Mesenchymal stem cell (in vitro differentiated cells and primary cell): ENCODE data around the gene GNAT3.
A peak's percentile ranks its signal among the peaks of the same experiment; 100 is the strongest.

ENCODE experiments used
- DNase-seq: peaks from one replicate; pipeline ENCODE4 v3.0.0-alpha.2; 2013
- H2AFZ ChIP-seq: one replicate; pipeline ENCODE4 v1.6.1; 2013; ENCODE audit warnings: low read depth, mild to moderate bottlenecking, control low read depth, inconsistent platforms, low read length, moderate library complexity
- H2AK5ac ChIP-seq: 2 replicates; pipeline ENCODE4 v1.6.1; 2013; ENCODE audit warnings: low read length, moderate library complexity, mild to moderate bottlenecking, inconsistent platforms; ENCODE audit not compliant: severe bottlenecking
- H2BK120ac ChIP-seq: one replicate; pipeline ENCODE4 v1.6.1; 2013; ENCODE audit warnings: low read depth, mild to moderate bottlenecking, inconsistent platforms, low read length, moderate library complexity
- H2BK12ac ChIP-seq, 2 experiments: one replicate each; pipeline ENCODE4 v1.6.1; 2013; ENCODE audit warnings: inconsistent platforms in 2 of 2, low read length in 2 of 2, mild to moderate bottlenecking in 2 of 2, moderate library complexity in 2 of 2, control low read depth in 1 of 2
- H2BK15ac ChIP-seq: one replicate; pipeline ENCODE4 v1.6.1; 2013; ENCODE audit warnings: mild to moderate bottlenecking, low read depth, inconsistent platforms; ENCODE audit not compliant: poor library complexity, severe bottlenecking
- H2BK5ac ChIP-seq: 2 replicates; pipeline ENCODE4 v1.6.1; 2013; ENCODE audit warnings: low read depth, mild to moderate bottlenecking, low read length, control low read depth, inconsistent platforms; ENCODE audit not compliant: poor library complexity, severe bottlenecking
- H3K14ac ChIP-seq, 2 experiments: one replicate each; pipeline ENCODE4 v1.6.1; 2013; ENCODE audit warnings: inconsistent platforms in 2 of 2, low read length in 2 of 2, control low read depth in 1 of 2, mild to moderate bottlenecking in 1 of 2, moderate library complexity in 1 of 2
- H3K18ac ChIP-seq, 2 experiments: one replicate each; pipeline ENCODE4 v1.6.1; 2013; ENCODE audit warnings: inconsistent platforms in 2 of 2, low read length in 2 of 2, control low read depth in 1 of 2, low read depth in 1 of 2, mild to moderate bottlenecking in 1 of 2
- H3K23ac ChIP-seq, 2 experiments: one replicate each; pipeline ENCODE4 v1.6.1; 2013; ENCODE audit warnings: inconsistent platforms in 2 of 2, low read length in 2 of 2, mild to moderate bottlenecking in 2 of 2, moderate library complexity in 2 of 2, control low read depth in 1 of 2
- H3K27ac ChIP-seq: 2 replicates; pipeline ENCODE4 v1.5.1; 2013; ENCODE audit warnings: mild to moderate bottlenecking, moderate library complexity, low read length, control low read depth, inconsistent platforms; ENCODE audit not compliant: poor library complexity, severe bottlenecking
- H3K27me3 ChIP-seq, 2 experiments: 2 replicates each; pipeline versions ENCODE4 v1.6.1 to v1.7.0; 2013; ENCODE audit warnings: low read length in 2 of 2, mild to moderate bottlenecking in 2 of 2, moderate library complexity in 2 of 2, control low read depth in 1 of 2, inconsistent platforms in 1 of 2; ENCODE audit not compliant: control insufficient read depth in 1 of 2, insufficient read depth in 1 of 2
- H3K36me3 ChIP-seq, 2 experiments: 2 replicates each; pipeline versions ENCODE4 v1.6.1 to v1.7.0; 2013; ENCODE audit warnings: low read length in 2 of 2, control low read depth in 1 of 2, inconsistent platforms in 1 of 2, low read depth in 1 of 2, mild to moderate bottlenecking in 1 of 2; ENCODE audit not compliant: insufficient read depth in 2 of 2, control insufficient read depth in 1 of 2
- H3K4ac ChIP-seq, 2 experiments: one replicate each; pipeline ENCODE4 v1.6.1; 2013; ENCODE audit warnings: inconsistent platforms in 2 of 2, low read length in 2 of 2, mild to moderate bottlenecking in 2 of 2, moderate library complexity in 2 of 2, control low read depth in 1 of 2, low read depth in 1 of 2
- H3K4me1 ChIP-seq: 2 replicates; pipeline ENCODE4 v1.6.1; 2013; ENCODE audit warnings: low read depth, low read length, control low read depth; ENCODE audit not compliant: control insufficient read depth, insufficient read depth
- H3K4me2 ChIP-seq: 2 replicates; pipeline ENCODE4 v1.6.1; 2013; ENCODE audit warnings: low read length, mild to moderate bottlenecking, inconsistent platforms; ENCODE audit not compliant: poor library complexity, severe bottlenecking
- H3K4me3 ChIP-seq, 2 experiments: 2 replicates each; pipeline versions ENCODE4 v1.5.1 to v1.7.0; 2013; ENCODE audit warnings: low read length in 2 of 2, mild to moderate bottlenecking in 2 of 2, control low read depth in 1 of 2, low read depth in 1 of 2; ENCODE audit not compliant: insufficient read depth in 1 of 2
- H3K79me1 ChIP-seq: replicated peaks from 2 replicates; pipeline ENCODE4 v1.6.1; 2013; ENCODE audit warnings: mild to moderate bottlenecking, control low read depth, low read length, inconsistent platforms; ENCODE audit not compliant: poor library complexity, severe bottlenecking
- H3K9ac ChIP-seq: 2 replicates; pipeline ENCODE4 v1.7.0; 2013; ENCODE audit warnings: mild to moderate bottlenecking, low read length, moderate library complexity
- H3K9me3 ChIP-seq: 2 replicates; pipeline ENCODE4 v1.7.0; 2013; ENCODE audit warnings: mild to moderate bottlenecking, low read length; ENCODE audit not compliant: control insufficient read depth
- H4K8ac ChIP-seq: one replicate; pipeline ENCODE4 v1.6.1; 2013; ENCODE audit warnings: inconsistent platforms, mild to moderate bottlenecking, low read length, moderate library complexity
- H4K91ac ChIP-seq: one replicate; pipeline ENCODE4 v1.6.1; 2013; ENCODE audit warnings: mild to moderate bottlenecking, low read length, inconsistent platforms
- WGBS: methylation state at CpG from one replicate; pipeline ENCODE4 v1.1.7; 2013; ENCODE audit warnings: mixed read lengths; 5-methylcytosine and 5-hydroxymethylcytosine counted together

The GNAT3 gene

DNA sequence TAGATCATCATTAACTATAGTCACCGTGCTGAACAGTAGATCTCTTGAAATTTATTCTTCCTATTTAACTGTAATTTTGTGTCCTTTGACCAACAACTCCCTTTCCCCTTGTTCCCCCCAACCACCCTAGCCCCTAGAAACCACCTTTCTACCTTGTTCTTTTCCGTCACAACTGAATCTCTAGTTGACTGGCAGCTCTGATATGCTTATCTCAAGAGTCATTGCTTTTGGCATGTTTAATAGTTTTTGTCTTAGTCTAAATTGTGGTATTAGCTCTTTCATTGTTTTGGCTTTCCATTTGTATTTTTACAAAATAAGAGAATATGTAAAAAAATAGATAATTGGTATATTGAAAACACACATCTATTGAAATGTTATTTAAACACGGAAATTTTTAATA, 1.8 kb downstream of the GNAT3 start:
- DNase-seq, result no peak
- Histone ChIP-seq H3K4me1 (no peaks in the 10 kb centered on the region), H3K27ac (no peak overlapping the region), H3K79me1 (no peaks in the 10 kb centered on the region), H3K9ac (no peak overlapping the region), H3K9me3 (no peaks in the 10 kb centered on the region), H2BK120ac (no peak overlapping the region), H4K8ac (no peak overlapping the region), H3K4ac (no peak overlapping the region), H3K4me3 (no peak overlapping the region), H3K23ac (no peak overlapping the region), H2BK12ac (no peak overlapping the region), H2AFZ (no peak overlapping the region), H3K36me3 (no peaks in the 10 kb centered on the region), H3K14ac (no peak overlapping the region), H2AK5ac (no peak overlapping the region), H2BK5ac (no peak overlapping the region), H3K27me3 (no peaks in the 10 kb centered on the region), H3K18ac (no peak overlapping the region), H3K4me2 (no peak overlapping the region), H4K91ac (no peak overlapping the region), H2BK15ac (no peak overlapping the region)
- 92% methylated on average over 2 of the region's 3 CpGs for WGBS

DNA sequence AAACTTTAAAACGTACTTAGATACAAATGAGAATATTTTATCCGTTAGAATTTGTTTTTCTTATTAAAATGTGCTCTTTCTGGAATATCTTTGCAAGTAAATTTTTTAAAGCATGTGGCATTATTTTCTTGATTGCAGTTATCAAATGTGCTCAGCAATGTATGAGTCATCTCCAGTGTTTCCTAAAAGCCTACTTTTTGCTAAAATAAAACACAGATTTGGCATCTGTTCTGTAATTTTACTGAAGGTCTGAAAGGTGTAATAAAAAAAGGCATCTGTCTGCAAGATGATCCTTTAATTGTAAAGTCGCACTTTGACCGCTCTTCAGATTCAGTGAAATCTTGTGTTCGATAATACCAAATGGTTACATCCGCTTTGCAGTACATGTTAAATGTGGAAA, 3.4 kb downstream of the GNAT3 start:
- H4K91ac ChIP-seq, result no peak overlapping the region
- H3K27me3 ChIP-seq, result no peaks in the 10 kb centered on the region
- no peak overlapping the region for H3K27ac ChIP-seq
- no peak overlapping the region for H3K14ac ChIP-seq
- H2BK12ac ChIP-seq, result no peak overlapping the region
- no peak overlapping the region for H3K23ac ChIP-seq
- H3K4me3 ChIP-seq, result no peak overlapping the region
- H3K4me1 ChIP-seq, result no peaks in the 10 kb centered on the region
- H2BK15ac ChIP-seq, result no peak overlapping the region
- H2AFZ ChIP-seq, result no peak overlapping the region
- no peak overlapping the region for H4K8ac ChIP-seq
- no peaks in the 10 kb centered on the region for H3K36me3 ChIP-seq
- WGBS, result 97% methylated on average over 4 of the region's 6 CpGs
- no peak overlapping the region for H3K4me2 ChIP-seq
- H3K9ac ChIP-seq, result no peak overlapping the region
- H3K4ac ChIP-seq, result no peak overlapping the region
- no peak overlapping the region for H2AK5ac ChIP-seq
- DNase-seq, result no peak
- no peak overlapping the region for H3K18ac ChIP-seq
- no peak overlapping the region for H2BK5ac ChIP-seq
- no peaks in the 10 kb centered on the region for H3K79me1 ChIP-seq
- H3K9me3 ChIP-seq, result no peaks in the 10 kb centered on the region
- no peak overlapping the region for H2BK120ac ChIP-seq

DNA sequence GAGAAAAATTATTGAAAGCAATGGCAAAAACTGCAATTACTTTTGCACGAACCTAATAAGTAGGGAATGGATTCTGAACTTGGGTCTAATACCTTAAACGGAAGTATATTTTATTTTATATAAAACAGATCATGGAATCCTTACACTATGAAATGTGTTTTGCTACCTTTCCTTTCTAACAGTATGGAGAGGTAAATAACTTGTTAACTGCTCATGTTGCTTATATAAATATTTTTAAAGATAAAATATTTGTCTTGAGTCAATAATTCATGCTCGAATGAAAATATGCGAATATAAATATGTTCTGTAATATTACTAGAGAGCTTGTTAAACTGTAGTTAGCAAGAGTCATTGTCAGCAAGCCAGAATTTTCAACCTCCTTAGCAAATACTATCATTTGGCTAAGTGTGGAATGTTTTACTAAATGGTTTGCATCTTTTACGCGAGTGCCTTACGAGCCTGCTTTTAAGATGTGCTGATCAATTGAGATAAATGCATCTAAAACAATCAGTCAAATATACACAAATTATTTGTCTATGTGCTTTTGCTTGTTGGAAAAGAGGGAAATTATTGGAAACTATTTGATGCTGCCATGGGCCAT, 5.9 kb downstream of the GNAT3 start:
- Histone ChIP-seq H3K4ac (no peak overlapping the region), H3K36me3 (no peaks in the 10 kb centered on the region), H2BK12ac (no peak overlapping the region), H2AFZ (no peak overlapping the region), H2BK15ac (no peak overlapping the region), H3K4me1 (no peaks in the 10 kb centered on the region), H3K14ac (no peak overlapping the region), H3K4me2 (no peak overlapping the region), H3K27ac (no peak overlapping the region), H2AK5ac (no peak overlapping the region), H3K27me3 (no peaks in the 10 kb centered on the region), H3K4me3 (no peak overlapping the region), H2BK5ac (no peak overlapping the region), H3K18ac (no peak overlapping the region), H3K23ac (no peak overlapping the region), H2BK120ac (no peak overlapping the region), H3K9me3 (no peaks in the 10 kb centered on the region), H4K91ac (no peak overlapping the region), H3K9ac (no peak overlapping the region), H3K79me1 (no peaks in the 10 kb centered on the region), H4K8ac (no peak overlapping the region)
- WGBS, result no CpG with 5 or more reads among the region's 7 CpGs
- DNase-seq, result no peak

DNA sequence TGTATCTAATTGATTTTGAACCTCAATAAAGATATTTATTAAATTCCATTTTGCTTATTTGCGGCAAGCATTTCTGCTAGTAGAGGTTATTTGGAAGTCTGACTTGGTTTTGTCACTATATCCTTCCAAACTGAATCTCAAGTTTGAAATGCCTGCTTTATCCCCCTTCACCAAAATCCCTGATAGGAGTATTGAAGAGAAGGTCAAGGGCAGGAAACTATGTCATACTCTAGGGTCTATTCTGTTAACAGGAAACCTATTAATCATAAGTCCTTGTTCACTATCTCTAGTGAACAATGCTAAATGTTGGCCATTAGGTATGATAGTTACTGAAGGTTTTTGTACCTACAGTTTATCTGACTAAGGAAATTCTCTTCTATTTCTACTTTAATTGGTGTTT, 11.5 kb downstream of the GNAT3 start:
- no peaks in the 10 kb centered on the region for H3K9me3 ChIP-seq
- H2BK120ac ChIP-seq, result no peak overlapping the region
- H2AFZ ChIP-seq, result no peak overlapping the region
- no peaks in the 10 kb centered on the region for H3K79me1 ChIP-seq
- H3K9ac ChIP-seq, result peak overlapping the region; percentile 94
- no peak overlapping the region for H2BK15ac ChIP-seq
- H4K8ac ChIP-seq, result no peak overlapping the region
- no peak overlapping the region for H3K4me3 ChIP-seq
- no peak overlapping the region for H4K91ac ChIP-seq
- H2BK5ac ChIP-seq, result no peak overlapping the region
- no peak overlapping the region for H3K4me2 ChIP-seq
- H3K4ac ChIP-seq, result no peak overlapping the region
- no peak overlapping the region for H3K14ac ChIP-seq
- no peaks in the 10 kb centered on the region for H3K27me3 ChIP-seq
- WGBS, result no CpG with 5 or more reads among the region's 1 CpG
- no peak overlapping the region for H2AK5ac ChIP-seq
- no peaks in the 10 kb centered on the region for H3K4me1 ChIP-seq
- no peak overlapping the region for H3K18ac ChIP-seq
- no peaks in the 10 kb centered on the region for H3K36me3 ChIP-seq
- DNase-seq, result no peak
- H3K27ac ChIP-seq, result no peak overlapping the region
- no peak overlapping the region for H3K23ac ChIP-seq
- no peak overlapping the region for H2BK12ac ChIP-seq
